Measurements from ENCODE around the gene ABLIM2.
A peak's percentile ranks its signal among the peaks of the same experiment; 100 is the strongest.

Gene ABLIM2

DNA sequence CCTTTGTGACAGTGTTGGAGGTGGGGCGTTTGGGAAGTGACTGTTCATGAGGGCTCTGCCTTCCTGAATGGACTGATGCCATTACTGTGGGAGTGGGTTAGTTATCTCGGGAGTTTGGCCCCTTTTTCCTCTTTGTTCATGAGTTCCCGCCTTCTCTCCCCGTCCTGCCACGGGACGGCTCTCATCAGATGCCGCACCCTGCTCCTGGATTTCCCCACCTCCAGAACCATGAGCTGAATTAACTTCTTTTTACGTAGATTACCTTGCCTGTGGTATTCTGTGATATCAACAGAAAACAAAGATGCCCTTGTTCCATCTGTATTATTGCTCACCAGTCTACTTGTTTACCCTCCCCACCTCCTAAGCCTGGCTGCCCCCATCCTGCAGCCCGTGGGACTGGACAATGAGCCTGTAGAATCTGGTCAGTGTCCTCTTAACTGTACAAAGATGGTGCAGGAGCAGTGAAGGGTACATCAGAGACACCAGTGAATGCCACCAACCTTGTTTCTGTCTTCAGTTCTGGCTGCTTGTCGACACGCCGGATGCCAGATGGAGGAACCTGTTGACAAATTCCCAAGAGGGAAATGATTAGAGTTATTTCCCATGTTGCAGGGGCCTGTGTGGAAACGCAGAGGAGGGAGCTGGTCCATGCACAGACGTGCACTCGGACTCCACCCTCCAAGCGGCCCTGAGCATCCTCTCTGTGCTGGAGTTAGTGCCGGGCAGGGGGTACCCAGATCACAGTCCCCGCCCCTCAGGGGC, 104.7 kb downstream of the ABLIM2 start:
- no peaks in the 10 kb centered on the region for H3K27me3 ChIP-seq (ENCODE audit: insufficient read depth, poor library complexity, severe bottlenecking)
- DNase-seq (ENCODE audit: low spot score) (no peak), ATAC-seq (ENCODE audit: low read depth) (no peak)
- H3K9me3 ChIP-seq (ENCODE audit: severe bottlenecking) = no peaks in the 10 kb centered on the region
- no peak overlapping the region for H3K27ac ChIP-seq (ENCODE audit: poor library complexity, severe bottlenecking)
- H3K36me3 ChIP-seq (ENCODE audit: low read depth) = no peaks in the 10 kb centered on the region
- H3K4me3 ChIP-seq (ENCODE audit: severe bottlenecking) = no peak overlapping the region
- no peak for TF ChIP-seq CTCF (IDR thresholded peaks at IDR 0.05; ENCODE audit: poor library complexity, severe bottlenecking)
- H3K4me1 ChIP-seq (ENCODE audit: insufficient read depth, poor library complexity, severe bottlenecking) = no peaks in the 10 kb centered on the region

GRCh38 chr4:8052160-8052691, 106.4 kb downstream of the ABLIM2 start:
- Histone ChIP-seq H3K9me3 (ENCODE audit: severe bottlenecking) (no peaks in the 10 kb centered on the region), H3K27me3 (ENCODE audit: insufficient read depth, poor library complexity, severe bottlenecking) (no peaks in the 10 kb centered on the region), H3K4me1 (ENCODE audit: insufficient read depth, poor library complexity, severe bottlenecking) (no peaks in the 10 kb centered on the region), H3K36me3 (ENCODE audit: low read depth) (no peaks in the 10 kb centered on the region), H3K27ac (ENCODE audit: poor library complexity, severe bottlenecking) (no peak overlapping the region), H3K4me3 (ENCODE audit: severe bottlenecking) (no peak overlapping the region)
- TF ChIP-seq CTCF (IDR thresholded peaks at IDR 0.05; ENCODE audit: poor library complexity, severe bottlenecking) = no peak
- DNase-seq (ENCODE audit: low spot score) (no peak), ATAC-seq (ENCODE audit: low read depth) (no peak)

- no peak for TF ChIP-seq CTCF (IDR thresholded peaks at IDR 0.05; ENCODE audit: poor library complexity, severe bottlenecking)
- Histone ChIP-seq H3K9me3 (ENCODE audit: severe bottlenecking) (no peaks in the 10 kb centered on the region), H3K4me3 (ENCODE audit: severe bottlenecking) (no peak overlapping the region), H3K27me3 (ENCODE audit: insufficient read depth, poor library complexity, severe bottlenecking) (no peaks in the 10 kb centered on the region), H3K36me3 (ENCODE audit: low read depth) (no peaks in the 10 kb centered on the region), H3K4me1 (ENCODE audit: insufficient read depth, poor library complexity, severe bottlenecking) (no peaks in the 10 kb centered on the region), H3K27ac (ENCODE audit: poor library complexity, severe bottlenecking) (no peak overlapping the region)
- ATAC-seq (ENCODE audit: low read depth) = no peak
- no peak for DNase-seq (ENCODE audit: low spot score)
These were observed 107.0 kb downstream of the ABLIM2 start for GRCh38 chr4:8051644-8052043.

DNA sequence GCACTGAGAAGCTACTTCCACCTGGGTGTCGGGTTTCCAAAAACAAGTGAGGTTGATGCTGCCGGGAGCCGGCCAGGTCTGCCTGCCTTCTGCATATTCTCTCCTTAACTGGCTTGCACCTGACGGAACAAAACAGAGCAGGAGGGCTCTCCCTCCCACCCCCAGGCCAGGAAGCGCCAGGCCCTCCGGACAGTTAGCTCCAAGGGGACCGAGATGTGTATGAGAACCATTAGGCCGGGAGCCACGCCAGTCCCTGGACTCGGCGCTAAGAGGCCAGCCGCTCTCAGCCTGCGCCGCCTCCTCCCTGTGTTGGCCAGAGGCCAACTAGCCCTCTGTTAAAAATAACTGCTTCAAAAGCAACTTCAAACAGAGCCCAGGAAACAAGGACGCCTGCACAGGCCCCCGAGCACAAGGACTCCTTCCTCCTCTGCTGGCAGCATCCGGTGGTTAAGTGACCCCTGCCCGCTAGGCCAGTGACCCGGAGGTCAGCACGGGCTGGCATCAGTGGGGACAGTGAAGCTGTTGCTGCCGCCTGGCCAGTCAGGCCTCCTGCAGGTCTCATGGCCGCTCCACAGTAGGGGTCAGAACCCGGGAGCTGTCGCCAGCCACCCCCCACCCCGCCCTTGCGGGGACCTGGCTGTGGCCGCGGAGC, 107.9 kb downstream of the ABLIM2 start:
- H3K4me1 ChIP-seq (ENCODE audit: insufficient read depth, poor library complexity, severe bottlenecking) = no peaks in the 10 kb centered on the region
- no peak overlapping the region for H3K4me3 ChIP-seq (ENCODE audit: severe bottlenecking)
- DNase-seq (ENCODE audit: low spot score) (no peak), ATAC-seq (ENCODE audit: low read depth) (peak; percentile 32; the same call in 1 of the 3 replicates)
- no peaks in the 10 kb centered on the region for H3K27me3 ChIP-seq (ENCODE audit: insufficient read depth, poor library complexity, severe bottlenecking)
- no peak for TF ChIP-seq CTCF (IDR thresholded peaks at IDR 0.05; ENCODE audit: poor library complexity, severe bottlenecking)
- H3K36me3 ChIP-seq (ENCODE audit: low read depth) = no peaks in the 10 kb centered on the region
- no peak overlapping the region for H3K27ac ChIP-seq (ENCODE audit: poor library complexity, severe bottlenecking)
- H3K9me3 ChIP-seq (ENCODE audit: severe bottlenecking) = no peaks in the 10 kb centered on the region

DNA sequence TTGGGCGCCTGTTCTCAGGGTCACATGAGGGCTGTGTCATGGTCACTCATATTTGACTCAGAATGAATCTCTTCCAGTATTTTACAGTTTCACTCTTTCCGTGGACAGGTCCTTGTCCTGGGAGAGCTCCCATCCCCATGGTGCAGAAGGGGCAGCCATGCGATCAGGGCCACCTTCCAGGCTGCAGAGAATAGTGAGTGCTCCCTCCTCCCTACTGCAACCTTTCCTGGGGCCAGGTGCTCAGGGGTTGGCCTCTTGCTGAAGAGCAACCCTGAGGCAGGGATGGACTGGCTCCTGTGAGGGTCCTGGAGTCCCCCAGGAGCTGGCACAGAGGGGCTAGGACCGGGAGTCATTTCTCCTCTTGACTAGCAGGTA, 108.4 kb downstream of the ABLIM2 start:
- no peak overlapping the region for H3K27ac ChIP-seq (ENCODE audit: poor library complexity, severe bottlenecking)
- no peaks in the 10 kb centered on the region for H3K9me3 ChIP-seq (ENCODE audit: severe bottlenecking)
- no peak for TF ChIP-seq CTCF (IDR thresholded peaks at IDR 0.05; ENCODE audit: poor library complexity, severe bottlenecking)
- ATAC-seq (ENCODE audit: low read depth) (no peak), DNase-seq (ENCODE audit: low spot score) (no peak)
- H3K4me1 ChIP-seq (ENCODE audit: insufficient read depth, poor library complexity, severe bottlenecking) = no peaks in the 10 kb centered on the region
- no peak overlapping the region for H3K4me3 ChIP-seq (ENCODE audit: severe bottlenecking)
- no peaks in the 10 kb centered on the region for H3K27me3 ChIP-seq (ENCODE audit: insufficient read depth, poor library complexity, severe bottlenecking)
- H3K36me3 ChIP-seq (ENCODE audit: low read depth) = no peaks in the 10 kb centered on the region
